ENCODE measurements around the gene FZD10.

FZD10 gene

GRCh38 chr12:130162267-130162666 is at the start of gene FZD10:
FZD10 (plus strand) TSS chr12:130162464; CDS start chr12:130162943, 479 bp downstream.
- peak; percentile 70 for DNase-seq

- no peak for DNase-seq
Measured at GRCh38 chr12:130114952-130115351, 47.3 kb upstream of the FZD10 start.

- DNase-seq = no peak
Measured at GRCh38 chr12:130115646-130116045, 46.6 kb upstream of the FZD10 start.

- no peak for DNase-seq
Measured at GRCh38 chr12:130116791-130117190, 45.5 kb upstream of the FZD10 start.

- no peak for DNase-seq
Measured at GRCh38 chr12:130117233-130117632, 45.0 kb upstream of the FZD10 start.

- DNase-seq = no peak
Measured at GRCh38 chr12:130117701-130118100, 44.6 kb upstream of the FZD10 start.

GRCh38 chr12:130118181-130118580 is 44.1 kb upstream of the FZD10 start:
- DNase-seq = no peak

- no peak for DNase-seq
Measured at GRCh38 chr12:130119241-130119861, 42.9 kb upstream of the FZD10 start.

GRCh38 chr12:130120012-130120805 is 42.1 kb upstream of the FZD10 start:
- no peak for DNase-seq

- DNase-seq = no peak
Measured at GRCh38 chr12:130121226-130122000, 40.9 kb upstream of the FZD10 start.

GRCh38 chr12:130122356-130122755 is 39.9 kb upstream of the FZD10 start:
- no peak for DNase-seq

- DNase-seq = no peak
Measured at GRCh38 chr12:130124106-130124505, 38.2 kb upstream of the FZD10 start.

GRCh38 chr12:130124605-130125244 is 37.5 kb upstream of the FZD10 start:
- DNase-seq = no peak

GRCh38 chr12:130126023-130126432 is 36.2 kb upstream of the FZD10 start:
- DNase-seq = no peak

- DNase-seq = no peak
Measured at GRCh38 chr12:130127532-130127911, 34.7 kb upstream of the FZD10 start.

GRCh38 chr12:130127912-130128789 is 34.1 kb upstream of the FZD10 start:
- no peak for DNase-seq

GRCh38 chr12:130128790-130129735 is 33.2 kb upstream of the FZD10 start:
- no peak for DNase-seq

- DNase-seq = no peak
Measured at GRCh38 chr12:130130346-130130745, 31.9 kb upstream of the FZD10 start.

- no peak for DNase-seq
Measured at GRCh38 chr12:130131025-130131424, 31.2 kb upstream of the FZD10 start.

- peak; percentile 47 for DNase-seq
Measured at GRCh38 chr12:130131801-130132200, 30.5 kb upstream of the FZD10 start.
